ENCODE measurements around the gene ABI1. TPM values are rescaled to one million over a fixed set of nuclear protein-coding genes. Genes with fewer than 3 reads are reported as not detected.

The ABI1 gene
- total and polyA plus RNA-seq, 9 of the 15 experiments (the other 6 are each of a cell fraction or from before 2014, with no cell fraction given) = 22.1 to 52.3 (median 39.0) TPM

- TF ChIP-seq CBX2 (IDR thresholded peaks at IDR 0.05; ENCODE audit: insufficient read depth, low read length, poor library complexity, severe bottlenecking) (no peak), PTBP1 (IDR thresholded peaks at IDR 0.05; ENCODE audit: low read depth, low read length) (no peak), JUND (IDR thresholded peaks at IDR 0.05; ENCODE audit: borderline replicate concordance, low read depth, low read length) (no peak), JUND (tag; IDR thresholded peaks at IDR 0.05; ENCODE audit: borderline replicate concordance, low read depth, low read length) (no peak), NFE2 (IDR thresholded peaks at IDR 0.05; ENCODE audit: low read depth) (0 out of 2 replicates have a peak, but pooled peaks have one; percentile 5), NR3C1 (CRISPR knock-in tag; IDR thresholded peaks at IDR 0.05) (no peak), PURB (CRISPR knock-in tag; IDR thresholded peaks at IDR 0.05; ENCODE audit: low read depth) (no peak), HDAC1 (IDR thresholded peaks at IDR 0.05) (peak in 1 of 2 experiments; percentile 57; a peak in 1 of 4 replicates), TAL1 (IDR thresholded peaks at IDR 0.05) (peak; percentile 43; the same call in 1 of the 2 replicates), ELK1 (CRISPR knock-in tag; IDR thresholded peaks at IDR 0.05) (no peak), ATF7 (IDR thresholded peaks at IDR 0.05) (no peak), POLR3A (IDR thresholded peaks at IDR 0.05; ENCODE audit: borderline replicate concordance, extremely low read depth, insufficient read depth, insufficient read length) (no peak), NEUROD1 (IDR thresholded peaks at IDR 0.05; ENCODE audit: borderline replicate concordance, low read depth, low read length, partially characterized antibody) (no peak), DACH1 (IDR thresholded peaks at IDR 0.05; ENCODE audit: partially characterized antibody) (no peak), EWSR1 (IDR thresholded peaks at IDR 0.05; ENCODE audit: borderline replicate concordance, low read depth, partially characterized antibody) (no peak), TBL1XR1 (IDR thresholded peaks at IDR 0.05; ENCODE audit: low read length in 2 of 2) (0 out of 4 replicates have a peak, but pooled peaks of 1 of the 2 experiments have one; percentile 9), LARP7 (IDR thresholded peaks at IDR 0.05) (no peak), CC2D1A (IDR thresholded peaks at IDR 0.05) (no peak), KLF6 (CRISPR knock-in tag; IDR thresholded peaks at IDR 0.05; ENCODE audit: borderline replicate concordance) (no peak), YBX1 (IDR thresholded peaks at IDR 0.05) (no peak), XRCC5 (IDR thresholded peaks at IDR 0.05; ENCODE audit: low read depth, low read length) (no peak), ZNF239 (CRISPR knock-in tag; IDR thresholded peaks at IDR 0.05) (no peak), ELF1 (tag; IDR thresholded peaks at IDR 0.05) (no peak), TCF3 (CRISPR knock-in tag; IDR thresholded peaks at IDR 0.05) (peak; percentile 45), CBFA2T2 (conservative IDR thresholded peaks at IDR 0.05) (peak; percentile 77), PHB (CRISPR knock-in tag; IDR thresholded peaks at IDR 0.05) (no peak), HDAC2 (IDR thresholded peaks at IDR 0.05) (0 out of 2 replicates have a peak, but pooled peaks have one; percentile 33), SMAD2 (IDR thresholded peaks at IDR 0.05; ENCODE audit: low read depth, low read length) (no peak)
- TF ChIP-seq, protein P1, sequence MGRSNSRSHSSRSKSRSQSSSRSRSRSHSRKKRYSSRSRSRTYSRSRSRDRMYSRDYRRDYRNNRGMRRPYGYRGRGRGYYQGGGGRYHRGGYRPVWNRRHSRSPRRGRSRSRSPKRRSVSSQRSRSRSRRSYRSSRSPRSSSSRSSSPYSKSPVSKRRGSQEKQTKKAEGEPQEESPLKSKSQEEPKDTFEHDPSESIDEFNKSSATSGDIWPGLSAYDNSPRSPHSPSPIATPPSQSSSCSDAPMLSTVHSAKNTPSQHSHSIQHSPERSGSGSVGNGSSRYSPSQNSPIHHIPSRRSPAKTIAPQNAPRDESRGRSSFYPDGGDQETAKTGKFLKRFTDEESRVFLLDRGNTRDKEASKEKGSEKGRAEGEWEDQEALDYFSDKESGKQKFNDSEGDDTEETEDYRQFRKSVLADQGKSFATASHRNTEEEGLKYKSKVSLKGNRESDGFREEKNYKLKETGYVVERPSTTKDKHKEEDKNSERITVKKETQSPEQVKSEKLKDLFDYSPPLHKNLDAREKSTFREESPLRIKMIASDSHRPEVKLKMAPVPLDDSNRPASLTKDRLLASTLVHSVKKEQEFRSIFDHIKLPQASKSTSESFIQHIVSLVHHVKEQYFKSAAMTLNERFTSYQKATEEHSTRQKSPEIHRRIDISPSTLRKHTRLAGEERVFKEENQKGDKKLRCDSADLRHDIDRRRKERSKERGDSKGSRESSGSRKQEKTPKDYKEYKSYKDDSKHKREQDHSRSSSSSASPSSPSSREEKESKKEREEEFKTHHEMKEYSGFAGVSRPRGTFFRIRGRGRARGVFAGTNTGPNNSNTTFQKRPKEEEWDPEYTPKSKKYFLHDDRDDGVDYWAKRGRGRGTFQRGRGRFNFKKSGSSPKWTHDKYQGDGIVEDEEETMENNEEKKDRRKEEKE (IDR thresholded peaks at IDR 0.05; ENCODE audit: borderline replicate concordance in 1 of 2, control insufficient read depth in 1 of 2, low read depth in 2 of 2, low read length in 1 of 2) = no peak
These were observed 63.4 kb downstream of the ABI1 start (continued) for GRCh38 chr10:26797340-26797739.
